H9 (cell line): ENCODE measurements around the gene HPCAL4. TPM values are rescaled to one million over a fixed set of nuclear protein-coding genes. Genes with fewer than 3 reads are reported as not detected.

Experiments used
- DNase-seq: peaks from one replicate; pipeline ENCODE4 v3.0.0-alpha.2; 2017
- H2AFZ ChIP-seq: one replicate; pipeline ENCODE4 v1.6.1; 2013; ENCODE audit warnings: mild to moderate bottlenecking, low read length, control low read depth, moderate library complexity
- H2AK5ac ChIP-seq: 2 replicates; pipeline ENCODE4 v1.6.1; 2013; ENCODE audit warnings: low read length, control low read depth, mixed read lengths; ENCODE audit not compliant: insufficient read length
- H2BK120ac ChIP-seq: one replicate; pipeline ENCODE4 v1.6.1; 2013; ENCODE audit warnings: low read depth, mild to moderate bottlenecking, low read length, control low read depth, inconsistent platforms; ENCODE audit not compliant: poor library complexity, severe bottlenecking
- H2BK12ac ChIP-seq: 2 replicates; pipeline ENCODE4 v1.6.1; 2013; ENCODE audit warnings: low read length, control low read depth, mixed read lengths, low read depth; ENCODE audit not compliant: insufficient read length
- H2BK15ac ChIP-seq: 2 replicates; pipeline ENCODE4 v1.6.1; 2013; ENCODE audit warnings: low read depth, low read length, control low read depth
- H2BK20ac ChIP-seq: one replicate; pipeline ENCODE4 v1.6.1; 2013; ENCODE audit warnings: low read depth, mild to moderate bottlenecking, low read length, control low read depth, inconsistent platforms; ENCODE audit not compliant: poor library complexity, severe bottlenecking
- H2BK5ac ChIP-seq: 2 replicates; pipeline ENCODE4 v1.6.1; 2013; ENCODE audit warnings: low read length, control low read depth, mixed read lengths; ENCODE audit not compliant: insufficient read length
- H3K14ac ChIP-seq: 2 replicates; pipeline ENCODE4 v1.6.1; 2013; ENCODE audit warnings: low read length, control low read depth; ENCODE audit not compliant: insufficient read depth
- H3K18ac ChIP-seq: 2 replicates; pipeline ENCODE4 v1.6.1; 2013; ENCODE audit warnings: low read depth, mild to moderate bottlenecking, mixed read lengths, low read length, control low read depth; ENCODE audit not compliant: insufficient read length
- H3K23ac ChIP-seq: 2 replicates; pipeline ENCODE4 v1.6.1; 2013; ENCODE audit warnings: low read length, control low read depth, mixed read lengths, low read depth; ENCODE audit not compliant: insufficient read length
- H3K23me2 ChIP-seq: 2 replicates; pipeline ENCODE4 v1.6.1; 2013; ENCODE audit warnings: low read depth, mild to moderate bottlenecking, mixed read lengths, low read length, control low read depth; ENCODE audit not compliant: insufficient read length, poor library complexity, severe bottlenecking
- H3K27ac ChIP-seq: 2 replicates; pipeline ENCODE4 v1.5.1; 2013; ENCODE audit warnings: low read length, control low read depth, mixed read lengths, low read depth; ENCODE audit not compliant: insufficient read length
- H3K27me3 ChIP-seq: 2 replicates; pipeline ENCODE4 v1.6.1; 2013; ENCODE audit warnings: low read length, control low read depth, inconsistent platforms; ENCODE audit not compliant: insufficient read depth
- H3K4ac ChIP-seq: 2 replicates; pipeline ENCODE4 v1.6.1; 2013; ENCODE audit warnings: low read depth, mild to moderate bottlenecking, control low read depth, inconsistent platforms, low read length, moderate library complexity
- H3K4me1 ChIP-seq: 2 replicates; pipeline ENCODE4 v1.6.1; 2013; ENCODE audit warnings: low read length, control low read depth, inconsistent platforms; ENCODE audit not compliant: insufficient read depth
- H3K4me2 ChIP-seq: 2 replicates; pipeline ENCODE4 v1.6.1; 2013; ENCODE audit warnings: low read length, control low read depth, mixed read lengths; ENCODE audit not compliant: insufficient read length, insufficient read depth
- H3K56ac ChIP-seq: 2 replicates; pipeline ENCODE4 v1.6.1; 2013; ENCODE audit warnings: low read depth, mild to moderate bottlenecking, mixed read lengths, low read length, control low read depth; ENCODE audit not compliant: insufficient read length
- H3K79me1 ChIP-seq: 2 replicates; pipeline ENCODE4 v1.6.1; 2013; ENCODE audit warnings: low read depth, mild to moderate bottlenecking, moderate library complexity, low read length, control low read depth, inconsistent platforms; ENCODE audit not compliant: insufficient read depth, poor library complexity, severe bottlenecking
- H3K79me2 ChIP-seq: 2 replicates; pipeline ENCODE4 v1.6.1; 2013; ENCODE audit warnings: low read length, control low read depth, inconsistent platforms; ENCODE audit not compliant: insufficient read depth
- H3K9ac ChIP-seq: 2 replicates; pipeline ENCODE4 v1.6.1; 2013; ENCODE audit warnings: low read length, control low read depth, mixed read lengths; ENCODE audit not compliant: insufficient read length; ENCODE audit errors: extremely low read depth
- H3K9me3 ChIP-seq: one replicate; pipeline ENCODE4 v1.6.1; 2013; ENCODE audit warnings: low read depth, low read length, inconsistent platforms; ENCODE audit not compliant: control insufficient read depth
- H3T11ph ChIP-seq: one replicate; pipeline ENCODE4 v1.6.1; 2013; ENCODE audit warnings: mild to moderate bottlenecking, low read length, control low read depth, inconsistent platforms
- H4K20me1 ChIP-seq: one replicate; pipeline ENCODE4 v1.6.1; 2013; ENCODE audit not compliant: control insufficient read depth, insufficient read length, insufficient read depth
- H4K5ac ChIP-seq: 2 replicates; pipeline ENCODE4 v1.6.1; 2013; ENCODE audit warnings: low read depth, mild to moderate bottlenecking, mixed read lengths, low read length, control low read depth; ENCODE audit not compliant: insufficient read length
- H4K8ac ChIP-seq: replicated peaks from 2 replicates; pipeline ENCODE4 v1.6.1; 2013; ENCODE audit warnings: low read length, control low read depth, mixed read lengths, low read depth; ENCODE audit not compliant: insufficient read length
- H4K91ac ChIP-seq: 2 replicates; pipeline ENCODE4 v1.6.1; 2013; ENCODE audit warnings: low read depth, mild to moderate bottlenecking, moderate library complexity, mixed read lengths, low read length, control low read depth; ENCODE audit not compliant: insufficient read length
- H3K27ac Mint-ChIP-seq, 3 experiments: 2 replicates in 2 of 3; 3 replicates in 1 of 3; pipeline ENCODE4 v1.8.0; 2020 to 2021; ENCODE audit warnings: mixed read lengths in 3 of 3, mild to moderate bottlenecking in 1 of 3, moderate library complexity in 1 of 3
- H3K27me3 Mint-ChIP-seq: 2 replicates; pipeline ENCODE4 v1.8.0; 2021; ENCODE audit warnings: low read depth, mild to moderate bottlenecking, moderate library complexity, mixed read lengths
- H3K36me3 Mint-ChIP-seq, 3 experiments: 2 replicates in 2 of 3; 3 replicates in 1 of 3; pipeline ENCODE4 v1.8.0; 2020 to 2021; ENCODE audit warnings: low read depth in 3 of 3, mixed read lengths in 3 of 3; ENCODE audit not compliant: insufficient read depth in 1 of 3
- H3K4me1 Mint-ChIP-seq, 2 experiments: 2 replicates each; pipeline ENCODE4 v1.8.0; 2020; ENCODE audit warnings: mixed read lengths in 2 of 2
- H3K4me3 Mint-ChIP-seq, 2 experiments: 2 replicates in 1 of 2; 3 replicates in 1 of 2; pipeline ENCODE4 v1.8.0; 2020 to 2021; ENCODE audit warnings: mild to moderate bottlenecking in 2 of 2, mixed read lengths in 2 of 2, moderate library complexity in 1 of 2
- H3K9me3 Mint-ChIP-seq, 2 experiments: 2 replicates in 1 of 2; 3 replicates in 1 of 2; pipeline ENCODE4 v1.8.0; 2020; ENCODE audit warnings: mild to moderate bottlenecking in 2 of 2, mixed read lengths in 2 of 2, moderate library complexity in 1 of 2
- WGBS: extraction: QIAGEN DNeasy Blood & Tissue Kit; methylation state at CpG from one replicate; pipeline ENCODE4 v1.1.7; 2013; ENCODE audit warnings: missing lambda C conversion rate, low lambda C conversion rate, mixed read lengths; ENCODE audit not compliant: insufficient read length; ENCODE audit errors: extremely low coverage; 5-methylcytosine and 5-hydroxymethylcytosine counted together
- total RNA-seq: library from RNA; stranded (reverse); gene quantifications from 2 replicates; pipeline ENCODE4 v1.2.1, GENCODE V29; 2021
- TF ChIP-seq, protein P1 (sequence below): fragments of 200-600 bp; sonication (generic); conservative IDR thresholded peaks from 3 replicates; pipeline ENCODE4 v1.8.0; 2021; ENCODE audit warnings: antibody characterized with exemption, mild to moderate bottlenecking

Gene HPCAL4
- total RNA-seq, 1 experiment from 2014 or later: 0.15 TPM

- TF ChIP-seq, protein P1, sequence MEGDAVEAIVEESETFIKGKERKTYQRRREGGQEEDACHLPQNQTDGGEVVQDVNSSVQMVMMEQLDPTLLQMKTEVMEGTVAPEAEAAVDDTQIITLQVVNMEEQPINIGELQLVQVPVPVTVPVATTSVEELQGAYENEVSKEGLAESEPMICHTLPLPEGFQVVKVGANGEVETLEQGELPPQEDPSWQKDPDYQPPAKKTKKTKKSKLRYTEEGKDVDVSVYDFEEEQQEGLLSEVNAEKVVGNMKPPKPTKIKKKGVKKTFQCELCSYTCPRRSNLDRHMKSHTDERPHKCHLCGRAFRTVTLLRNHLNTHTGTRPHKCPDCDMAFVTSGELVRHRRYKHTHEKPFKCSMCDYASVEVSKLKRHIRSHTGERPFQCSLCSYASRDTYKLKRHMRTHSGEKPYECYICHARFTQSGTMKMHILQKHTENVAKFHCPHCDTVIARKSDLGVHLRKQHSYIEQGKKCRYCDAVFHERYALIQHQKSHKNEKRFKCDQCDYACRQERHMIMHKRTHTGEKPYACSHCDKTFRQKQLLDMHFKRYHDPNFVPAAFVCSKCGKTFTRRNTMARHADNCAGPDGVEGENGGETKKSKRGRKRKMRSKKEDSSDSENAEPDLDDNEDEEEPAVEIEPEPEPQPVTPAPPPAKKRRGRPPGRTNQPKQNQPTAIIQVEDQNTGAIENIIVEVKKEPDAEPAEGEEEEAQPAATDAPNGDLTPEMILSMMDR: no peak
- Histone ChIP-seq H4K91ac (no peak overlapping the region), H2AK5ac (no peak overlapping the region), H3K23me2 (no peaks in the 10 kb centered on the region), H4K8ac (no peak overlapping the region), H2BK120ac (no peak overlapping the region), H3K14ac (no peak overlapping the region), H3K23ac (no peak overlapping the region), H4K20me1 (no peaks in the 10 kb centered on the region), H2BK20ac (no peak overlapping the region), H3K4me2 (no peak overlapping the region), H3K18ac (no peak overlapping the region), H2BK5ac (no peak overlapping the region), H3K27me3 (peaks cover 79% of the 10 kb centered on the region), H3K9me3 (no peaks in the 10 kb centered on the region), H3K4me1 (no peaks in the 10 kb centered on the region), H2BK12ac (no peak overlapping the region), H2BK15ac (no peak overlapping the region), H3K27ac (no peak overlapping the region), H3K4ac (no peak overlapping the region), H3T11ph (no peak overlapping the region), H4K5ac (no peak overlapping the region), H3K79me2 (no peaks in the 10 kb centered on the region), H2AFZ (no peak overlapping the region), H3K9ac (no peak overlapping the region), H3K56ac (no peak overlapping the region), H3K79me1 (no peaks in the 10 kb centered on the region)
- Mint-ChIP-seq H3K4me1 (no peaks in the 10 kb centered on the region), H3K9me3 (peaks cover 0 to 2% of the 10 kb centered on the region in 2 experiments; a peak in 3 of 5 replicates), H3K27me3 (peaks cover 98% of the 10 kb centered on the region), H3K27ac (no peak overlapping the region), H3K4me3 (no peak overlapping the region), H3K36me3 (no peaks in the 10 kb centered on the region)
- no CpG with 5 or more reads among the region's 1 CpG for WGBS
- DNase-seq: no peak
Observed at GRCh38 chr1:39681999-39682398, 9.2 kb downstream of the HPCAL4 start.
